Lower leg skin (tissue), 3 donors: ENCODE data around the gene TPK1.

Experiments used
- CTCF ChIP-seq, 3 donors: fragments of 450-650 bp; IDR thresholded peaks; one replicate each; pipeline ENCODE4 v1.5.1; 2016; ENCODE audit warnings: antibody characterized with exemption in 3 of 3, mild to moderate bottlenecking in 3 of 3, moderate library complexity in 2 of 3
- POLR2A ChIP-seq, 2 donors: fragments of 450-650 bp; IDR thresholded peaks; one replicate each; pipeline ENCODE4 v1.6.1; 2016 to 2017; ENCODE audit warnings: antibody characterized with exemption in 2 of 2, mild to moderate bottlenecking in 1 of 2, moderate library complexity in 1 of 2

GRCh38 chr7:144761493-144761892 lies 74.4 kb downstream of the TPK1 start:
- TF ChIP-seq CTCF (IDR thresholded peaks at IDR 0.05) (no peak), POLR2A (IDR thresholded peaks at IDR 0.05) (no peak)
